Left renal pelvis (tissue), 4 donors: ENCODE data around the gene PRPS1L1. TPM values are rescaled to one million over a fixed set of nuclear protein-coding genes. Genes with fewer than 3 reads are reported as not detected.

Experiments used
- DNase-seq, 4 donors: peaks; one replicate each; pipeline ENCODE4 v3.0.0-alpha.2; 2013; ENCODE audit warnings: low read depth in 4 of 4, low spot score in 3 of 4
- polyA plus RNA-seq, 4 donors: library from polyadenylated mRNA; unstranded; fragments of 120-200 nt; gene quantifications; one replicate each; pipeline ENCODE4 v1.2.1, GENCODE V29; 2013; ENCODE audit not compliant: insufficient read length in 4 of 4

The PRPS1L1 gene
- polyA plus RNA-seq, 4 donors = not detected

DNA sequence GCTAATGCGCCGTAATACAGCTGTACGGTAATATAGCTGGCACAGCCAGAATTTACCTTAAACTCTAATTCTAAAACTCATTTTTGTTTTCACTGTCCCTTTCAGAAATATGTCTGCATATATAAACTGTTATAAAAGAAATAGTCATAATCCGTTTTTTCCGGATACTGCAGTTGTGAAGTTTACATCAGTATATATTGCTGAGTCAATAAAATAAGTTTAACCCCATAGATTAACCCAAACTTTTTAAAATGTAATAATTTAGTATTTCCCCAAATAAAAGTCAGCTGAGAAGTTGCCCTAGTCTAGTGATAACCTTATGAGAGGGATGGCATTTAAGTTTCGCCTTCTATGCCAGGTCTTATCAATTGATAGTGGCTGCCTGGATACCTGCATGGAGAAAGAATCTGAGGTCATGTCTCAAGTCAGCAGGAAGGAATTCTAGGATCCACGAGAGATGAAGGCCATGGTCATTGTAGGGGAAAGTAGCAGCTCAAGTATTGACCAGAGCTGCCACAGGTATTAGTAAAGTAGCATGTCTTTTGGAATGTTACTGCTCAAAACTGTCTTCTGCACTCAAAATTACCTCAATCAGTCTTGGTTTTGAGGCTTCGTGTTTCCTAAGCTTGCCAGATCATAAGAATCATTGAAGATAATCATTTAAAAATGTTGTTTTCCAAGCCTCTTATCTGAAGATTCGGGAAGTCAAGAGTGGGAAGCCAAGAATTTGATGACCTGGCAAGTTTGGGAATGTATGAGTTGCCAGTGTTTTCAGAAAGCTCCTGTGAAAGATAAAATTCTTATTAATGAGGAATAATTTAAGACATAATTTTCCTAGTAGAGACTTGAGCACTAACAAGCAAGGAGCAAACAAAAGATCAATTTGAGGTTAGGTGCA is 10.8 kb downstream of the PRPS1L1 start:
- no peak for DNase-seq

DNA sequence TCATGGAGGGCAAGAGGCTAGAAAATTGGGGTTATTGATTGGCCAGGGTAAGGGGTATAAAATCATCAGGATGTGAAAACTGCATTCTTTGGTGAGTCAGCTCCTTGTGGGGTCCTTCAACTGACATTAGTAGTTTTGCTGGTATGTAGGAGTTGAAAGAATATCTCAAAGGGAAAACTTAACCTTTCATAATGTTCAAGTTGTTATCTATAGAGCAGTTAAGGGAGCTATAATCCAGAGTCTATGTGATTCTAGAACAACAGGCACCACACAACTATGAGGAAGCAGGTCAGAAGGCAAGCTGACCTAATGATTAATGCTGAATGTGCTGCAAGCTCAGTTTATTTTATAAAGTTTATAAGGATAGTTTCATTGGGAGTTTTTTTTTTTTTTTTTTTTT is 13.7 kb downstream of the PRPS1L1 start:
- no peak for DNase-seq

DNA sequence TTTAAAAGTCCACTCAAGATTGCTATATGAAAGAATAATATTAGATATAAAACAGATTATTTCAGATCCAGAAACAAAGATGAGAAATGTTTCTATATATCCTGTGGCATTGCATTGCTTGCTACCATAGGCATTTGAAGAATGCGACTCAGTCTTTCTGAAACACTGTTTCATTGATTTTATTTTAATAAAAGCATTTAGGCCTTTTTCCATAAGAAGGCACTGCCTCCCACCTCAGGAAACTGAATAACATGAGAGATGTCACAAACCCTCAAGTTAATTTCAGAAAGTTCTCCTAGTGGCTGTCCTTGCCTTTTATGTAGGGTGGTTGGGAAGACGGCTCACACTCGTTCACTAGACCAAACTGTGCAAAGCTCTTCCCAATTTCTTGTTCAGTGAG is 23.3 kb downstream of the PRPS1L1 start:
- no peak for DNase-seq

DNA sequence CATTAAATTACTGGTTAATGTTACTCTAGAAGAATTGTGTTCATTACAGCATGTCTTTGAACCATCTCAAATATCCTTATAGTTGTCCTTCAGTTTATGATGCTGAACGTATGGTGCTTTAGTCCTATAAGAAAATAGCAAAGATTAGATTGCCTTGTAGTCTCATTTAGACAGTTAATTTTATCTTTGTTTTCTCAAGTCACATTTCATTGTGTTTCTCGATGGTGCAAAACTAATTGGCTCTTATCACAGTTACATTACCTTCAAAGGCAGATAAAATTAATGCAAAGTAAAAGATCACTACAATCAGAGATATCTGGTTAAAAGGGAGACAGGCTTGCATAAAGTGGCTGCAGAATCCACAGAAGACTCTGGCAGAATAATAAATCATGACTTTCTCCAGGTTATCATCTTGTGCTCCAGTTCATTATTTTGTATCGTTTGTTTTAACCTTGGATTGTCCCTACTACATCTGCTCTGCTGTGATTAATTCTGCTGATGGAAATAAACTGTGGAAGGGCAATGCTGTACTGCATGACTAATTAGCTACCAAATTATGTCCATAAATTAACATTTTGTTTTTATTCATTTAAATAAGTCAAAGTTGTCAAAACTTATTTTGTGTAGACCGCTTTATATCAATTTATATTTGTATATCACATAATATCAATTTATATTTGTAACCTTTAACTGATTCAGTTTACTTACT is 24.2 kb downstream of the PRPS1L1 start:
- DNase-seq = peak in 1 of 4 donors; percentile 40

DNA sequence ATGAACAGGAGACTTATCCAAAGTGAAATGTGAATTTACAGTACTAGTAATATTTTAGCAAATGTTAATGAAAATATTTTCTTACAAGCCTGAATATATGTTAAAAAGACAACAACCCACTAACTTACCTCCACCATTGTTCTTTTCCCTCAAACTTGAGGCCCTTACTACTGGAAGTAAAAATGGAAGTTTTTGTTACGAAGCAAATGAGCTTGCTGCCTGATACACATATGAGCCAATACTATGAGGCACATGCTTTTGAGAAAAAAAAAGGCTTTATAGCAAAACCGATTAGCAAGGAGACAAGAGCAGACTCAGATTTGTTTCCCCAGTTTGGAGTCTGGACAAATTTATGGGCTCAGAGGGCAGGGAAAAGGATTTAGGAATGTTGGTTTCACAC is 29.0 kb downstream of the PRPS1L1 start:
- DNase-seq = no peak

DNA sequence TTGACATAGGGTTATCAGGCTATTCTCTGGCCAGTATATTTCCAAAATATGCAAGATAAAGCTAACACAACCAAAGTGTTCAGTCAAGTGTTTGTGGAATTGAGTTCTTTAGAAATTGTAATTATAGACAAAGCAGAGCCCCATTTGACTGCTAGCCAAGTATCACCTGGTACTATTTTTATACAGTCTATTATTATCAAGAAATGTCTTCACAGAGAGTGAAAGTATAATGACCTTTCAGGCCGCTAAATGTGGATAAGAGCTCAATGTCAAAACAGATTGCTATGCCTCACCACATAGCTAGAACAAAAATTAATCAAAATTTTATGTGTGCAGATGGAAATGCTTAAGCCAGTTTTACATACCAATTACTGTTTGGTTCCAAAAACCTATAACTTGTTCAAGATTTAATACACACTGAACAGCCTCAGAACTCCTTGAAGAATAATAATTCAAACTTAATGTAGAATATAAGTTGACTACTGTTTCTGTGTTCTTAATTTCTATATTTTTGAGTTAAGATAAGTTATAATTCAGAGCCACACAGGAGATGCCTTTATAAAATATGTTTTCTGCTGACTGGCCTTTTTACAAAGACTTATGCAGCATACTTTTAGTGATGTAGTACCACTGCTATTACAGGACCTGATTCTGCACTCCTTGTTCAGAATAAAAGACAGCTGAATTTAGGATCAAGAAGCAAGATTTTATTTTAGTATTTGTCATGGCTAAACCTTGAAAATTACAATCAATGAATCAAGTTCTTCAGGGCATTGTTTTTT is 31.0 kb downstream of the PRPS1L1 start:
- DNase-seq = no peak

DNA sequence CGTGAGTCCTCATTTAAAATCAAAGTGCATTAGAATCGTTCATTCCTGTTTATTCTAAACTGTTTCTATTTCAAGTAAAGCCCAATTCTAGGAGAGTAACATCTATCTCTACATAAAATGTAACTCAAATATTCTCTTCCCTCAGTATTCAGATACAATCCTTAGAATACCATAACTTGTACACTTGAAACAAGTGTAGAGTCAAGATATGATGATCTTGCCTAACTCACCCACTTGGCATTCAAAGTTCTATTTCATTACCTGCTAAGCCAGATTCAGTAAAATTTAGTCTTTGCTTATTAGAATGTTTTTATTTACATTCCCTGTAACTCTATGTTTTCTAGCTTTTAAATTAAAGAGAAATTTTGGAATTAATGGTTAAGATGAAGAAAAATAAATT is 31.6 kb downstream of the PRPS1L1 start:
- no peak for DNase-seq

DNA sequence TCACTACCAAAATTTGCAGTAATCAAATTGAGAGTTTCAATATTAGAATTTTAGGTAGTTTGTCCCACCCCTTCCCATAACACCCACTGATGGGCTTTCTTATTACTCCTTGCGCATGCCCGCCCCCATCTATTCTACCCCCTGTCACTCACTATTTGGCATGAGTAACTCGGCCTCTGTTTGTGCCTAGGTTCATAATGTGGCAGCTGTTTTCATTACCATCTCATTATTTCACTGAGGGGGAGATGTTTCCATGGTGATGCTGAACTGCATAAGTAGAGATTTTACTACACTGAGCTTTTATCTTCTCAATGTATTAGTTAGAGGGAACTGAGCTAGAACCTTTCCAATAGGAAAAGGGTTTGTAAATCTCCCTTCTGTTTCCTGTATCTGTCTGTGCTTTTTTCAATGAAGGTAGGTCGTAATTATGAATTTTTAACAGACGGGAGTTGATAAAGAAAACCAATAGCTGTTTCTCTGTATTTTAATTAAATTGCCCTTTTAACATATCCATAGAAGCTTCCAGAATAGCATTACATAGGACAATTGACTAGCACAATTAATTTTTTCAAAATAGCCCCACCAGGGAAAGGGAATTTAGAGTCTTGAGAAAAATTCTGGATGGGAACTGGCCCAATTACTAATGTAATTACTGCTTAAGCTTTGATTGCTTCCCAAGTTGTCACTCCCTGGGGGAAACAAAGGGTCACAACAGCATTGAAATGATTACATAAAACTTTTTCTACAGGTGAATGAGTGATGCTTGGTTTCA is 33.4 kb downstream of the PRPS1L1 start:
- no peak for DNase-seq

DNA sequence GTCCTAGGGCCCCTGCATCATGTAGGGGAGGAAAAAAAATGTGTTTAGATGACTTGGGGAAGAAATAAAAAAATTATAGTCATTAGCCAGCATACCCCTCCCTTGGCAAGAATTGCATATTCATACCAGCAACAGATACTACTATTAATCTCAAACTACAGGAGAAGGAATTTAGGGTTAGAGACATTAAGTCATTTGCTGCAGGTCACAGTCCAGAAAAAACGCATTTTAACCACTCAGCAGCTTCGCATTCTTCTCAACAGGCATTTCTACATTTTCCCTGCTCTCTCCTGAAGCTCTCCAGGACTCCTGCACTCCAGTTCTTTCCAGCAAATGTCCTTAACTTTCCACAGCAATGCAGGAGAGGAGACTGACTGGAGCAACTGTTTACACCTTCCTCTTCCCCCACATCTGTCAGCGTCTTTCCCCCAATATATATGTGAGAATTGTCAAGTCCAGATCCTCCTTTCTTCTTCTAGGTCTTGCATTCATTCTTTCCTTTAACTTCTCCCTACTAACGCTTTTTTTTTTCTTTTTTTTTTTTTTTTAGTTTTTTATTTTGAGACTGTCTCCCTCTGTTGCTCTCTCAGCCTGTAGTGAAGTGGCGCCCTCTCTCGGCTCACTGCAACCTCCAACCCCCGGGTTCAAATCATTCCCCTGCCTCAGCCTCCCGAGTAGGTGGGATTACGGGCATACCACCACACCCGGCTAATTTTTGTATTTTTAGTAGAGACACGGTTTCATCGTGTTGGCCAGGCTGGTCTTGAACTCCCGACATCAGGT is 35.6 kb downstream of the PRPS1L1 start:
- no peak for DNase-seq

DNA sequence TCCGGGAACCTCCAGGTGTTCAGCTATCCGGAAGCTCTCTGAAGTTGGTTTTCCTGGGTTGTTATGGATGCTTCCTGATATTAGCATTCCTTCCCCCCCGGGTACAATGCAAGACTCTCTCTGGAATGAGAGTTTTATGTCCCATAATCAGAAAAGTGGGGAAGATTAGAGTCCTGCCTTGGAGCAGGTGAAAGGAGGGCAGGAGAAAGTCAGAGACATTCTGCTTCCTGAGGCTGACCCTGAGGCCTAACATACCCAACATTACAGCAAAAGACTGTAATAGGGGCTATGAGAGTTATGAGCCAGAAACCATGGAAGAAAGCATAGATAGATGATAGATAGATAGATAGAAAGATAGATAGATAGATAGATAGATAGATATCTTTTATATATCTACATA is 36.9 kb downstream of the PRPS1L1 start:
- DNase-seq = no peak

DNA sequence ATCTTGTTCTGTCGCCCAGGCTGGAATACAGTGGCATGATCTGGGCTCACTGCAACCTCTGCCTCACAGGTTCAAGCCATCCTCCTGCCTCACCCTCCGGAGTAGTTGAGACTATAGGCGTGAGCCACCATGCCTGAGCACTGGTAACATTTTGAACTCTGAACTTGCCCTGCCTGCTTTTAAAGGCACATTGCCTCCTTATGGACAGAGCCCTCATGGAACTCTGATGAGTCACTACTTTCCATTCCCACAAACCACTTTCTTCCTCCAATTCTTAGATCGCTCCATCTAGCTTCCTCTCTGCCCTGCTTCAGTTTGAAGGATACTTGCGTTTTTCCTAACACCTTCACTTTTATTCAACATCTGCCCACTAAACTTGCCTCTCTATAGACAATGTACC is 38.1 kb downstream of the PRPS1L1 start:
- no peak for DNase-seq

DNA sequence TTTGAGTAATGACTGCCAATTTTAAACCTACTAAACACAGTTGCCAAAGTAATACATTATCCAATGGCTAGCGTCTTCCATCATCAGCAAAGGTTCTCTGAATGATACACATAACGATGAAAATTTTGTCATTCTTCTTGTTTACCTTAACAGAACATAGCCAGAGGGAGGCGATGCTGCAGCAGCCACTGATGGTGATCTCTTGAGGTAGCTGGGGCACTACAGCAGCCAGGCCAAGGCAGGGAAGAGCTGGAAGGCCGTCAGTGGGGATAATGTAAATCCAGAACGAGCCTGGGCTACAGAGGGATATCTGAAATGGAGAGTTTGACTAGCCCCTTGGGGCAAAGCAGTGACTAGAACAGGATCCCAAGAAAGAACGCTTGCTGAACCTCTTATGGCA is 38.8 kb downstream of the PRPS1L1 start:
- no peak for DNase-seq

DNA sequence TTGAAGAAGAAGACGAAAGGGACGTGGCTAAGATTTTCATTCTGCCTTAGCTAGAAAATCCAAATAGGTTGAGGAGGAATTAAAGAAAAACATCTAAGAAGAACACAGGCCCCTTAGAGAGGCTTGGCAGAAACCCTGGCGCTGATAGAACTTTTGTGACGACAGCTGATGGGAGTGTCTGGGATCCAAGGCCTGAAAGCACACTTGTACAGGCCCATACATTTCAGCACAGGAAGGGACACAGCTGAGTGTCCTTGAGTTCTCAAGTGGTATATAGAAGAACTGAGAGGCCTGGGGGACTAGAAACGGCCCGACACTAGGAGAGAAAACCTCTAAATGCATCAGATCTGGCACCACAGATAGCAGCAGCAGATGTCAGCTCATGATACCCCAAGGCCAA is 39.5 kb downstream of the PRPS1L1 start:
- no peak for DNase-seq

DNA sequence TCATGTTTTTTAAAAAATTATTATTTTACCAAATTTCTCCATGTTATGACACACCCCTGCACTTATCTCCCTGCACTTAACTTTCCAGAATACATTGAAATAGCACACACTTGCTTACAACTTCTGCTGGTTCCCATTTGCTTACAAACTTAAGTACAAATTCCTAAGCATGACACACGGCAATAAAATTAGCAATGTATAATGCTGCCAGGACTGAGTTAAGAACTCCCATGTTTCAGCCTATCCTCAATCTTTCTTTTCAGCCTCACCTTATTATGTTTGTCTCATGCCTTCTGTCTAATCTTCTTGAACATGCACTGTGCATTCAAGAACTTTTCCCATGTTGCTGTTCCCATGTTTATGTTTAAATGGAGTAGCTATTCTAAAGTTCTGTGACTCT is 40.8 kb downstream of the PRPS1L1 start:
- peak in 1 of 4 donors; percentile 14 for DNase-seq

DNA sequence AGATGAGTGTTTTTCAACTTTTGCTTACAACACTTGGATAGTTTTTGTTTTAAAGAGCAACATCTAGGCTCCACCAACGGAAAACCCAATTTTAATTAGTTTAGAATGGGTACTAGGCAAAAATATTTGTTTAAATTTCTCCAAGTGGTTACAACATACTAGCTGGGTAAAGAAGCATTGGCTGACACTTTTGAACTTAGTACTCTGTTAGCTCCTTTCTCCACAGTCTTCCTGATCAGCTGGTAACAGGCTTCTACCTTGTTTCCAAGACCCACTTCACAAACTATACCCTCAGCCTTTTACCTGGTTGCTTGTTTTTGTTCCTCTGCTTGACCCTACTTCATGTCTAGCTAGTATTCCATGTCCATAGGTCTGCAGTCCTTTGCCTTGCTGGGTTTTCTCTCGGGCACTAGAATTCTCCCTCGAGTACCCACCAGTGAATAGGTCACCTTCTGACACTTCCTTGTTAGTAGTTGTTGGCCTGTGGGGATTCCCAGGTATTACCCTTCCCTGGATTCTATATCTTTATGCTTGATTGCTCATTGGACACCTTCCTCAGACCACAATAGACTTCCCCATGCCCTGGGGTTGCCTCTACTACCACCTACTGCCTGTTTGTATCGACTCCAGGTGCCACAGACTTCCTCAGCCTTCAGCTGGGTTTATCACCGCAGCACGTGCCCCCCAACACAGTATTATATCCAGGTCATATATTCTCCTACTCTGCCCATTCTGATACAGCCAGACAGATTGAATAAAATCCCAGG is 42.0 kb downstream of the PRPS1L1 start:
- no peak for DNase-seq

DNA sequence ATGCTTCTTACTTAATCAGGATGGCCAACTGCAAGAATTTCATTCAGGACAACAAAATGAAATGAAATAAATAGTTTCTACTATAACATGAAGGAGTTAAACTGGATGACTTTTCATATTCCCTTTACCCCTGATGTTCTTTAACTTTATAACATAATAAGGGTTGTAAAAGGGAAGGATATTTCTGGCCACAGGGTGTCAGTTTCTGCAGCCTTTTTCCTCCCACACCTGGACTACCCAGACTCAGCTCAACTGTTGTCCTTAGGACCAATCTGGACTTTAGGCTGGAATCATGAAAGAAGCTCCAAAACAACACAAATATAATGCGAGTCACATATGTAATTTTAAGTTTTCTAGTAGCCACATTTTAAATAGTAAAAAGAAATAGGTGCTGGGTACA is 43.4 kb downstream of the PRPS1L1 start:
- no peak for DNase-seq

DNA sequence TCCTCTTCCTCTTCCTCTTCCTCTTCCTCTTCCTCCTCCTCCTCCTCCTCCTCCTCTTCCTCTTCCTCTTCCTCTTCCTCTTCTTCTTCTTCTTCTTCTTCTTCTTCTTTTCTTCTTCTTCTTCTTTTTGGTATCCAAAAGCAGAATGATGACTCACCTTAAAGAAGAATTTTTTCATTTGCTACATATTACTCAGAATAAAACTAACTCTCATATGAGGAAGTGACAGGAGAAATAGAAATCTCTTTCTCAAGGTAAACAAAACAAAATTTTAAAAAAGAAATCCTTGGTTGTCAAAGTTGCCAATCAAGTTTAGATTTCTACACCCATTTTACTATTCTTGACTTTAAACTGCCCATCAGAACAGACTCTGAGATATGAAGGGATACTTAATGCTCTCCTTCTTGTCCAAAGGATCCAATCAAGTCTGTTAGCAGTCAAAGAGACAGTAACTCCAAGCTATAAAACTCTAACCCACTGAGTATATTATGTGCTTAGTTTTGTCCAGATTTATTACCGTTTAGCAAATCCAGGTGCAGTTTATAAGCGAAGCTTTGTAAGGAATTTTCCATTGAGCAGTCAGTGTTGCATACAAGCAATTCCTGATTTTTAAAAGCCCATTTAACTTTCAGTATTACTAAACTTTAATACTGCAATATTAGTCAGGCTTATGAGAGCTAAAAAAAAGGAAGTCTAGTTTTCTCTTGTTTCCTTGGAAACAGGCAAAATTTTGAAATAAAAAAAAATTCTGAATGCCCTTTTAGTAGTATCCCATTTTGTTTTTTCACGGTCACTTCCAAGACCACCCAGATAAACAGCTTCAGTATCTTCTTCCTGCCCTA is 44.2 kb downstream of the PRPS1L1 start:
- no peak for DNase-seq

DNA sequence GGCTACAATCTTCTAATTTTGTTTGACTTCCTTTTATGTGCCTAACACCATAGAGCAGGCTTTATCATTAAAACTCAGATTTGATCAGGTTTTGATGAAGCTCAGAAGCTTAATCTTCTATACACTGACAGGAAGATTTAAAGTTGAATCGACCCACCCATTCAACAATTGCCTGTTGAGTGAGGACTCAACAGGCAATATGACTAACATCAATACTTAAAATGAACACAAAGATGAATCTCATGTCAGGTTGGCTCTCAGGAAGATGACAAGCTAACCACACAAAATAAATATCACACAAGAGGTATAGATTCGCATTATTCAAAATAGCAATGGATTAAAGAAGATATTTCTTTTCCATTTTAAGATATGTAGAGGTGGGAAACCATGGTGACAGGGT is 50.7 kb downstream of the PRPS1L1 start:
- DNase-seq = no peak
